ENCODE measurements around the gene ADAMTS9.

The ADAMTS9 gene

GRCh38 chr3:64651741-64652241, 36.0 kb downstream of the ADAMTS9 start:
- DNase-seq: no peak

GRCh38 chr3:64651303-64651702, 36.5 kb downstream of the ADAMTS9 start:
- no peak for DNase-seq

- DNase-seq: no peak
These were observed 37.1 kb downstream of the ADAMTS9 start for GRCh38 chr3:64650715-64651114.

GRCh38 chr3:64650096-64650622, 37.6 kb downstream of the ADAMTS9 start:
- no peak for DNase-seq

GRCh38 chr3:64648927-64649906, 38.6 kb downstream of the ADAMTS9 start:
- DNase-seq: no peak

- DNase-seq: no peak
These were observed 40.0 kb downstream of the ADAMTS9 start for GRCh38 chr3:64647825-64648224.

- DNase-seq: no peak
These were observed 42.6 kb downstream of the ADAMTS9 start for GRCh38 chr3:64645243-64645642.

- no peak for DNase-seq
These were observed 43.3 kb downstream of the ADAMTS9 start for GRCh38 chr3:64644483-64644882.

- DNase-seq: no peak
These were observed 45.3 kb downstream of the ADAMTS9 start for GRCh38 chr3:64642327-64643151.

GRCh38 chr3:64638981-64639481, 48.8 kb downstream of the ADAMTS9 start:
- DNase-seq: no peak

GRCh38 chr3:64638511-64638910, 49.3 kb downstream of the ADAMTS9 start:
- DNase-seq: no peak

GRCh38 chr3:64634417-64634816, 53.4 kb downstream of the ADAMTS9 start:
- no peak for DNase-seq

- DNase-seq: no peak
These were observed 55.8 kb downstream of the ADAMTS9 start for GRCh38 chr3:64631951-64632350.

GRCh38 chr3:64627471-64628321, 60.1 kb downstream of the ADAMTS9 start:
- no peak for DNase-seq

- no peak for DNase-seq
These were observed 60.8 kb downstream of the ADAMTS9 start for GRCh38 chr3:64627042-64627441.

- DNase-seq: no peak
These were observed 62.4 kb downstream of the ADAMTS9 start for GRCh38 chr3:64625381-64625780.

GRCh38 chr3:64623125-64623524, 64.7 kb downstream of the ADAMTS9 start:
- DNase-seq: no peak

- no peak for DNase-seq
These were observed 65.9 kb downstream of the ADAMTS9 start for GRCh38 chr3:64621726-64622395.

GRCh38 chr3:64621275-64621674, 66.5 kb downstream of the ADAMTS9 start:
- DNase-seq: no peak

- no peak for DNase-seq
These were observed 67.8 kb downstream of the ADAMTS9 start for GRCh38 chr3:64620020-64620419.

- DNase-seq: no peak
These were observed 68.6 kb downstream of the ADAMTS9 start for GRCh38 chr3:64619216-64619615.

All from CD4-positive, alpha-beta T cell treated with Interleukin-4 for 1 hour (primary cell).